Transverse colon (tissue), 4 donors: ENCODE data around the gene STRADA.
"Not testable (repeated sequence)": the region's sequence is repeated elsewhere in the genome, so short reads cannot be mapped to it uniquely, and the experiment has no call there.

Experiments
- CTCF ChIP-seq, 5 experiments: fragments of 200-600 bp in 3 of 5; fragments of 450-650 bp in 2 of 5; sonication (generic) in 3 of 5; IDR thresholded peaks; 1 replicate in 2 of 5; 2 replicates in 3 of 5; pipeline ENCODE4 v1.5.1; 2016 to 2017; ENCODE audit warnings: antibody characterized with exemption in 5 of 5, inconsistent platforms in 3 of 5, mild to moderate bottlenecking in 2 of 5, moderate library complexity in 1 of 5
- EP300 ChIP-seq: sonication (generic); formaldehyde crosslinking; IDR thresholded peaks from one replicate; pipeline ENCODE4 v1.6.1; 2017; ENCODE audit warnings: antibody characterized with exemption, low read depth
- POLR2A ChIP-seq: fragments of 450-650 bp; IDR thresholded peaks from one replicate; pipeline ENCODE4 v1.6.1; 2016; ENCODE audit warnings: antibody characterized with exemption, mild to moderate bottlenecking, moderate library complexity
- POLR2AphosphoS5 ChIP-seq, 3 donors: sonication (generic); formaldehyde crosslinking; IDR thresholded peaks; one replicate each; pipeline ENCODE4 v1.6.1; 2016; ENCODE audit warnings: antibody characterized with exemption in 3 of 3

GRCh38 chr17:63720194-63720593, 21.4 kb downstream of the STRADA start:
- not testable (repeated sequence) for TF ChIP-seq POLR2A; CTCF (IDR thresholded peaks at IDR 0.05); EP300; POLR2AphosphoS5 (IDR thresholded peaks at IDR 0.05)
